ENCODE measurements around the gene CLPX. TPM values are rescaled to one million over a fixed set of nuclear protein-coding genes. Genes with fewer than 3 reads are reported as not detected.
A peak's percentile ranks its signal among the peaks of the same experiment; 100 is the strongest.

The CLPX gene
- total RNA-seq, 1 experiment from 2014 or later: 44.9 TPM

GRCh38 chr15:65134538-65134937 lies 50.6 kb downstream of the CLPX start:
- H3K4me1 Mint-ChIP-seq (ENCODE audit: low read depth, unreplicated experiment): peaks cover 13% of the 10 kb centered on the region
- no TSS peak for BruUV-seq (replicated peaks)
- H3K9me3 Mint-ChIP-seq (ENCODE audit: low read depth, unreplicated experiment): peaks cover 3% of the 10 kb centered on the region
- peak overlapping the region; percentile 97 for H3K27ac Mint-ChIP-seq (ENCODE audit: unreplicated experiment)
- DNase-seq: no peak
- TF ChIP-seq CTCF (IDR thresholded peaks at IDR 0.05; ENCODE audit: unreplicated experiment): no peak
- peaks cover 22% of the 10 kb centered on the region for H3K36me3 Mint-ChIP-seq (ENCODE audit: insufficient read depth, unreplicated experiment)
- intact Hi-C loops (cut with micrococcal nuclease; ENCODE audit: unreplicated experiment): no loop called here
- CTCF ChIA-PET: interaction anchor here (0.8 to 1.3 kb wide), 2 partner anchors 33 to 146 kb away, joined by 4 to 6 read pairs; no protein-coding TSS in a partner anchor
- no peaks in the 10 kb centered on the region for H3K27me3 Mint-ChIP-seq (ENCODE audit: unreplicated experiment)
- H3K4me3 Mint-ChIP-seq (ENCODE audit: low read depth, unreplicated experiment): peak overlapping the region; percentile 88

- DNase-seq: peak; percentile 82
- TSS peak; percentile 94 for BruUV-seq (replicated peaks)
- intact Hi-C loops (cut with micrococcal nuclease; ENCODE audit: unreplicated experiment): no loop called here
- peaks cover 28% of the 10 kb centered on the region for H3K36me3 Mint-ChIP-seq (ENCODE audit: insufficient read depth, unreplicated experiment)
- peak within 1 kb of the TSS; percentile 97 for H3K27ac Mint-ChIP-seq (ENCODE audit: unreplicated experiment)
- peaks cover 13% of the 10 kb centered on the region for H3K4me1 Mint-ChIP-seq (ENCODE audit: low read depth, unreplicated experiment)
- no peak for TF ChIP-seq CTCF (IDR thresholded peaks at IDR 0.05; ENCODE audit: unreplicated experiment)
- CTCF ChIA-PET: interaction anchor here (0.6 to 1.3 kb wide), 3 partner anchors 32 to 153 kb away, joined by 4 to 6 read pairs (median 5); partner anchors contain the start of gene PARP16
- H3K27me3 Mint-ChIP-seq (ENCODE audit: unreplicated experiment): no peaks in the 10 kb centered on the region
- peak within 1 kb of the TSS; percentile 88 for H3K4me3 Mint-ChIP-seq (ENCODE audit: low read depth, unreplicated experiment)
- H3K9me3 Mint-ChIP-seq (ENCODE audit: low read depth, unreplicated experiment): peaks cover 3% of the 10 kb centered on the region
These were observed 51.5 kb downstream of the CLPX start, which contains the start of gene PDCD7 for GRCh38 chr15:65133548-65134200. Gene PDCD7, minus strand, starts transcription at chr15:65133808. Its CDS starts 27 bp downstream, at chr15:65133781.

GRCh38 chr15:65132878-65133547 lies 52.1 kb downstream of the CLPX start:
- BruUV-seq (replicated peaks): no TSS peak
- H3K4me1 Mint-ChIP-seq (ENCODE audit: low read depth, unreplicated experiment): peaks cover 13% of the 10 kb centered on the region
- H3K9me3 Mint-ChIP-seq (ENCODE audit: low read depth, unreplicated experiment): peaks cover 3% of the 10 kb centered on the region
- H3K36me3 Mint-ChIP-seq (ENCODE audit: insufficient read depth, unreplicated experiment): peaks cover 34% of the 10 kb centered on the region
- intact Hi-C loops (cut with micrococcal nuclease; ENCODE audit: unreplicated experiment): no loop called here
- DNase-seq: peak; percentile 60
- peak overlapping the region; percentile 78 for H3K27ac Mint-ChIP-seq (ENCODE audit: unreplicated experiment)
- no peaks in the 10 kb centered on the region for H3K27me3 Mint-ChIP-seq (ENCODE audit: unreplicated experiment)
- H3K4me3 Mint-ChIP-seq (ENCODE audit: low read depth, unreplicated experiment): peak overlapping the region; percentile 88
- CTCF ChIA-PET: no interaction called here
- TF ChIP-seq CTCF (IDR thresholded peaks at IDR 0.05; ENCODE audit: unreplicated experiment): no peak

- Mint-ChIP-seq H3K9me3 (ENCODE audit: low read depth, unreplicated experiment) (no peaks in the 10 kb centered on the region), H3K4me3 (ENCODE audit: low read depth, unreplicated experiment) (no peak overlapping the region), H3K36me3 (ENCODE audit: insufficient read depth, unreplicated experiment) (peaks cover 43% of the 10 kb centered on the region), H3K27ac (ENCODE audit: unreplicated experiment) (no peak overlapping the region), H3K4me1 (ENCODE audit: low read depth, unreplicated experiment) (peaks cover 13% of the 10 kb centered on the region), H3K27me3 (ENCODE audit: unreplicated experiment) (no peaks in the 10 kb centered on the region)
- no TSS peak for BruUV-seq (replicated peaks)
- no peak for DNase-seq
- TF ChIP-seq CTCF (IDR thresholded peaks at IDR 0.05; ENCODE audit: unreplicated experiment): no peak
- CTCF ChIA-PET: no interaction called here
- intact Hi-C loops (cut with micrococcal nuclease; ENCODE audit: unreplicated experiment): no loop called here
These were observed 54.2 kb downstream of the CLPX start for GRCh38 chr15:65130941-65131340.
